NK-92 (cell line): ENCODE measurements around the gene CARD11.
"Not testable (repeated sequence)": the region's sequence is repeated elsewhere in the genome, so short reads cannot be mapped to it uniquely, and the experiment has no call there.

Source experiments
- DNase-seq: peaks from one replicate; lab custom pipeline; 2025; ENCODE audit not compliant: unreplicated experiment; lab: John Stamatoyannopoulos, UW

CARD11 gene

GRCh38 chr7:2966466-2967078 lies 77.1 kb downstream of the CARD11 start:
- DNase-seq, result no peak

GRCh38 chr7:2965745-2966270 lies 77.9 kb downstream of the CARD11 start:
- no peak for DNase-seq

GRCh38 chr7:2965301-2965700 lies 78.4 kb downstream of the CARD11 start:
- DNase-seq, result no peak

- no peak for DNase-seq
Measured at GRCh38 chr7:2964208-2964607, 79.5 kb downstream of the CARD11 start.

DNA sequence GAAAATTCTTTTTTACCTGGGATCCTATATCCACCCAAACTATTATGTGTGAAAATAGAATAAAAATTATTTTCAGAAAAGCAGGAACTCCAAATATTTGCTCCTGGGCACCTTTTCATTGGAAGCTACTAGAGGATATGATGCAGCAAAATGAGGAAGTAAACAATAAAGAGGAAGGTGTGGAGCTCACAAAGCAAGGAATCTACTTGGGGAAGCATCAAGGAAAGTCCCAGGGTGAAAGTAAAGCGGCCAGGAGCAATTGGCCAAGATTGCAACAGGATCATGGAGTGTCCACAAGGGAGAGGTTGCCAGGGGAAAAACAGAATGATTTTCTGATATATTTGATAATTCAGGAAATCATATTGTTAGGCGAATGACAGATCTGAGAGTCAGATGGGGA lies 80.8 kb downstream of the CARD11 start:
- no peak for DNase-seq

DNA sequence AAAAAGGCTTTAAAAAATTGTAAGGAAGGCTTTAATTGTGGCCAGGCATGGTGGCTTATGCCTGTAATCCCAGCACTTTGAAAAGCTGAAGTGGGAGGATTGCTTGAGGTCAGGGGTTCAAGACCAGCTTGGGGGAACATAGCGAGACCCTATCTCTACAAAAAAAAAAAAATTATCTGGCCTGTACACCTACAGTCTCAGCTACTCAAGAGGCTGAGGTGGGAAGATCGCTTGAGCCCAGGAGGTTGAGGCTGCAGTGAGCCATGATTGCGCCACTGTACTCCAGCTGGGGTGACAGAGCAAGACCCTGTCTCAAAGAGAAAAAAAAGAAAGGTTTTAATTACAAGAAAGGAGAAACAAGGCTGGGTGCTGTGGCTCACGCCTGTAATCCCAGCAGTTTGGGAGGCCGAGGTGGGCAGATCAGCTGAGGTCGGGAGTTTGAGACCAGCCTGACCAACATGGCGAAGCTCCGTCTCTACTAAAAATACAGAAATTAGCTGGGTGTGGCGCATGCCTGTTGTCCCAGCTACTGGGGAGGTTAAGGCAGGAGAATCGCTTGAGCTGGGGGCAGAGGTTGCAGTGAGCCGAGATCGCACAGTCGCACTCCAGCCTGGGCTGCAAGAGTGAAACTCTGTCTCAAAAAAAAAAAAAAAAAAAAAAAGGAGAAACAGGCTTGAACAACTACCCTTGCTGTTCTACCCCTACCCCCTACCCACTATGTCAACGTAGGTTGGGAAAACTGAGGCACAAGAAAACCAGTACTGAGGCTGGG lies 83.7 kb downstream of the CARD11 start:
- DNase-seq, result no peak

- DNase-seq, result no peak
Measured at GRCh38 chr7:2959103-2959680, 84.5 kb downstream of the CARD11 start.

DNA sequence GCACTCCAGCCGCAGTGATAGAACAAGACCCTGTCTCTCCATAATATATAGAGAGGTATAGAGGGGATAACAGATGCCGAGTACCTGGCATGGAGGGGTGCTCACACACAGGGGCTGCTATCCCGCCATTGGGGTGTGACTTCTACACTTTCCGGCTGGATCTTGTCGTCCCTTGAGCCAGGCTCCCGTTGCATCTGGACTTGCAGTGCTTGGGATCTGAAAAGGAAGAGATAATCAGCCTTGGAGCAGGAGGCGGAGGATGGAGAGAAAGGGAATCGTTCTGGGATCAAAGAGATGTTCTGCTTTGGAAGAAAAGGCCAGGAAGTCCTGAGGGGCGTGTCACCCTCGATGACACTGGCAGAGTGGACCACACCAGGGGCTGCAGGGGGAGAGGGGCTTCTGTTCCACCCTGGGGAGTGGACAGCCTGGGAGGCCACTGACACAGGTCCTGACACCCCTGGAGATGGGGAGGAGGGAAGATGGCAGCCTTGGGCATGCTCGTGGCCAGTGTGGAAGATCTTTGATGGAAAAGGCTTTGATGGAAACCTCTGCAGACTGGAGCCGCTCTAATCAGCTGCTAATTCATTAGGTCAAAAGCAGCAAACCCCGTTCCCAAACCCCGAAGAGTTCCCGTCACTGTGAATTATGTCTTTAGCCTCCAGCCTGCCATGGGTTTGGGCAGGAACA lies 85.1 kb downstream of the CARD11 start:
- DNase-seq, result no peak

DNA sequence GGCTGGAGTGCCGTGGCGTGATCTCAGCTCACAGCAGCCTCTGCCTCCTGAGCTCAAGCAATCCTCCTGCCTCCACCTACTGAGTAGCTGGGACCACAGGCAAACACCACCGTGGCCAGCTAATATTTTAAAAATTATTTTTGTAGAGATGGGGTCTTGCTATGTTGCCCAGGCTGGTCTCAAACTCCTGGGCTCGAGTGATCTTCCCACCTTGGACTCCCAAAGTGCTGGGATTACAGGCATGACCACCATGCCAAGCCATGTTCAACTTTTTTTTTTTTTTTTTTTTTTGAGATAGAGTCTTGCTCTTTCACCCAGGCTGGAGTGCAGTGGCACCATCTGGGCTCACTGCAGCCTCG lies 86.3 kb downstream of the CARD11 start:
- not testable (repeated sequence) for DNase-seq

DNA sequence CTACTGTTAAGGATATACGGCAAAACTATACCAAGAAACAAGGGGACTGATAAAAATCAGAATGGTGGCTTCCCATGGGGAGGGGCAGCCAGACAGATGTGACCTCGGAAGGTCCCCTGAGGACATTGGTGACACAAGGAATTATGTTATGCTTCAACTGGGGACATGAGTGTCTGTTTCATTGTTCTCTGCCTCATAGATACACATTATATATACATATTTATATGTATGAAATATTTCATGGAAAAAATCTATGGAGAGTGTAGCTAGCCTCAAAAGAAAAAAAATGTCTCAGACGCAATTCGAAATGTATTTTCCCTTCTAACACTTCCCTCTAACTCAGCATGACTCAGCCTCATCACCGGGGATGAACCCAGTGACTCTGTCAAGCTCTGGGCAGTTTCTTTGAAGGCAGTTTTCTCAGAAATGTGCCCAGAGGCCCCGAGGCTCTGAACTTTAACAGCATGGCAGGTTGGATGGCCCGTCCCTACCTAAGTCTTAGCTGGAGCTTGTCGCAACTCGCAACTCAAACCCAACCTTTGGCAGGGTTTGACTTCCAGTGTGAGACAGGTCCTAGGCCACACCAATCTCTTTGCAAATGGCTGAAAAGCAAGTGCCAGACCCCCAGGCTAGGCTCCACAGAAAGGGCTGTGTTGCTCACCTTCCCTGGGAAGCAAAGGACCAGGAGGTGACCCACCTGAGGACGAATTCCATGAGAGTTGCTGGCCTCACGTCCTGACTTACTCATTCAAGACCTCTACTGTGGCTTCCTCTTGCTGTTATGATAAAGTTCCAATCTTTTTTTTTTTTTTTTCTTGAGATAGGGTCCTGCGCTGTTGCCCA lies 86.9 kb downstream of the CARD11 start:
- DNase-seq, result no peak

DNA sequence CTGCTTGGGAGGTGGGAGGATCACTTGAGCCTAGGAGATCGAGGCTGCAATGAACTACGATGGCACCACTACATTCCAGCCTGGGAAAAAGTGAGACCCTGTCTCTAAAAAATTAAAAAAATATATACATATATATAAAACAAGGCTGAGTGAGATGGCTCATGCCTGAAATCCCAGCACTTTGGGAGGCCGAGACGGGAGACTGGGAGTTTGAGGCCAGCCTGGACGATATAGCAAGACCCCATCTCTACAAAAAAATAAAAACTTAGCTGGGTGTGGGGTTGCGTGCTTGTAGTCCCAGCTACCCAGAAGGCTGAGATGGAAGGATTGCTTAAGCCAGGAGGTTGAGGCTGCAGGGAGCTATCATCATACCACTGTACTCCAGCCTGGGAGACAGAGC lies 87.6 kb downstream of the CARD11 start:
- no peak for DNase-seq

- DNase-seq, result no peak
Measured at GRCh38 chr7:2955269-2955668, 88.4 kb downstream of the CARD11 start.

DNA sequence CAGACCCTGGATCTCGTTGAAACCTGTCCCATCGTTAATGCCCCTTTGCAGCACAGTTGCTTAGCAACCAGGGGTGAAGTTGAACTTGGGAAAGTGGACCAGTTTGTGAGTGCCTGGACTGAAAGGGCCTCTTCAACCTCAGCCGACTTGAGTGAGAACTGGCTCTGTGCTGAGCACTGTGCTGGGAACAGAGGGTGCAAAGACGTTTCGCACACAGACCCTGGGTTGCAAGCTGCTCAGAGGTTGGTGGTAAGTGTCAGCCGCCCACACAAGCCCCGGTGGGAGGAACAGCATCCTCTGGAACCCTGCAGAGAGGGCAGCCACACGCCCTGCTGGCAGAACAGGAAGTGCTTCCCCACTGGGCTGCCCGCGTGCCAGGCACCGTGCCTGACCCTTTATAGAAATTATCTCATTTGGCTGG lies 89.2 kb downstream of the CARD11 start:
- no peak for DNase-seq

- no peak for DNase-seq
Measured at GRCh38 chr7:2953588-2954407, 89.9 kb downstream of the CARD11 start.

GRCh38 chr7:2953099-2953498 lies 90.6 kb downstream of the CARD11 start:
- DNase-seq, result no peak

DNA sequence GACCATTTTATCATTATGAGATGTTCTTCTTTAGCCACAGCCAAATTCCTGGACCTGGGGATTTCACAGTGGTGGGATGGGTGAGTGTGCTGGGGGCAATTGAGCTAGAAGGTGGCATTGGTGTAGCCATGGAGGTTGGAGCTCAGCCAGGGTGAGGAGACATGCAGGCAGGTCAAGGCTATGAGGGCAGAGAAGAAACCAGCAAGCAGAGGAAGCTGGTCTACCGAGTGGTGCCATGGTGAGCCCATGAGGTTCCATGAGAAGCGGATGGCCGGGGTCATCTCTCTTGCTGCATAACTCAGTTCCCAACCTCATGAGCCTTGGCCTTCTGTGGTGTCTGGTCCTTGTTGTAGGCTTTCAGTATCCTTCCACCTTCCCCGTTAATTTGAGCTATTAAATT lies 91.4 kb downstream of the CARD11 start:
- no peak for DNase-seq

DNA sequence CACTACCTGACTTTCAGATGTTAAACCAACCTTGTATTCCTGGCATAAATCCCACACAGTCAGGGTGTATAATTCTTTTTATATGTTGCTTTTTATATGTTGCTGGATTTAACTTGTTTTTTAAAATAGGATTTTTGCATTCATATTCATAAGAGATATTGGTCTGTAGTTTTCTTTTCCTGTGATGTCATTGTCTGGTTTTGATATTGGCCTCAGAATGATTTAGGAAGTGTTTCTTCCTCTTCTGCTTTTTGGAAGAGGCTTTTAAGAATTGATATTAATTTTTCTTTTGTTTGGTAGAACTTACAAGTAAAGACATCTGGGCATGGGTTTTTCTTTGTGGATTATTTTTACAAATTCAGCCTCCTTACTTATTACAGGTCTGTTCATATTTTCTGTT lies 93.1 kb downstream of the CARD11 start:
- DNase-seq, result no peak

DNA sequence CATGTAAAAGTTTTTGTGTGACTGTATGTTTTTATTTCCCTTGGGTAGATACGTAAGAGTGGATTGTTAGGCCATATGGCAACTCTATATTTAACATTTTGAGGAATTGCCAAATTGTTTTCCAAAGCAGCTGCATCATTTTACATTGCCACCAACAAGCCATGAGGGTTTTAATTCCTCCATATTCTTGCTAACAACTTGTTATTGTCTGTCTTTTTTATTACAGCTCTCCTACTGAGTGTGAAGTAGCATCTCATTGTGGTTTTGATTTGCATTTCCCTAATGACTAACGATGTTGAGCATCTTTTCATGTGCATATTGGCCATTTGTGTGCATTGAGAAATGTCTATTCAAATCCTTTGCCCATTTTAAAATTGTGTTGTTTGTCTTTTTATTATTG lies 94.9 kb downstream of the CARD11 start:
- DNase-seq, result no peak

- DNase-seq, result no peak
Measured at GRCh38 chr7:2947058-2947780, 96.4 kb downstream of the CARD11 start.
